Stimulated activated CD8-positive, alpha-beta memory T cell treated with anti-CD3 and anti-CD28 coated beads, Interleukin-12 subunit alpha, Interleukin-12 subunit beta, amount 100 ng/mL, for 1 hour (primary cell): ENCODE measurements around the gene RFX4.

Experiments
- DNase-seq: peaks from one replicate; pipeline ENCODE4 v3.0.0-alpha.2; 2020; ENCODE audit warnings: low read depth

Gene RFX4

DNA sequence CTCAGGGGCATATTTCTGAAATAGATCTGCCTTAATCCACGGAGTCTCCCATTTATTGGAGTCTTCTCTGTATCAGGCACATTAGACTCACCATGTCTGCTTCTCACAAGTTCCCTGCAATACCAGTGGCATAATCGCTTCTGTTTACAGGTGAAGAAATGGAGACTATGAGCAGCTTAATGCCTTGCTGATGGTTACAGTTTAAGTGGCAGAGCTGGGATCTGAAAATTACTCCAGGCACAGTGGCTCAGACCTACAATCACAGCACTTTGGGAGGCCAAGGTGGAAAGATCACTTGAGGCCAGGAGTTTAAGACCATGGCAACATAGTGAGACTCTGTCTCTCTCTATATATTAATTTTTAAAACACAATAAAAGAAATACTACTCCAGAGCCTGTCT is 184.4 kb downstream of the RFX4 start:
- no peak for DNase-seq

DNA sequence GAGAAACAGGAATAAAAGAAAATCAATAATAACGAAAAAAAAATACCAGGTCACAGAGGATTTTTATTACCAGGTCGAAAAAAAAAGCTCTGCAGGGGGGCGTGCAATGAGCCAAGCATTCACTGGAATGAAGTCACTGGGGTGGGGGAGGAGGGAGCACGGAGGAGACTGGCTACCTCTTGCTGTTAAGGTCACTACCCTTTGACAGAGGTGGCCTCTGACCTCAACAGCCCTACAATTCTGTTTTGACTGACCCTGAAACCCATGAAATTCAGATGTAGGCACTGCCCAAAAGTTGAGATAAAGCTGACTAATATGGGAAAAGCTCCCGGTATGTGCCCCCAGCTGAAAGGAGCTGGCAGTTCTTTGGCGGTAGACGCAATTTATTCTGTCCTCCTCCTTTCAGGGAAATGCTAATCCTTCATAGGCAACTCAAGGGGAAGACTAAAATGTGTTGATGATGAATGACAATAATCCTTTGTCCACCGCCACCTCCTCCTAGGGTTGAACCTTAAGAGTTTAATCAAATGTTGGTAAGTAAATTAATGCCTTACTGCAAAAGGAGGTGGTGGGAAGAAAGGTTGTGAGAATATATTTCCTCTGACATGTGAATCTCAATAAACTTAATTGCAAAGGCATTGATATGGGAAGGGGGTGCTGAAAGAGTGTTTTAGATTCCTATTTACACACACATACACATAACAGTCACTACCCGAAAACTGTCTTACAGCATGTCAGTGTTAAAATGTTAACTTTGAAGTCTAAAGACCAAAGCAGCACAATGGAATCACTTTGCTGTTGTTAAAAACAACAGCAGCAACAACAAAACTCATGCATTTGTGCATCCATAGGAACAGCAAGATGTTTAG is 185.4 kb downstream of the RFX4 start:
- no peak for DNase-seq

DNA sequence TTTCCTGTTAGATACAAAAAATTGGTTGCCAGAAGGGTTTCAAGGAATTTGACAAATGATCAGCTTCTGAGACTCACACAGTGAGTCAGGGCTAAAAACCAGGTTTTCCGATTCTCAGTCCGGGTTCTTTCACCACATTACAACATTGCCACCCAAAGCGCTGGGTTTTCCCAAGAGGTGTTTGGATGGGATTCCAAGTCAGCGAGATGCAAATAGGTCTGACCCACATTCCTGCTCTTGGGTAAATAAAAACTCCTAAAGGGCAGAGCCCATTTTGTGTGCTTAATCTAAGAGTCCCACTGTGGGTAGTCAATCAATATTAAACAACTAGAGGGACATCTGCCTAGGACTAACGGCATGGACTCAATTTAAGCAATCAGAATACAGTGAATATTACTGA is 186.3 kb downstream of the RFX4 start:
- no peak for DNase-seq

DNA sequence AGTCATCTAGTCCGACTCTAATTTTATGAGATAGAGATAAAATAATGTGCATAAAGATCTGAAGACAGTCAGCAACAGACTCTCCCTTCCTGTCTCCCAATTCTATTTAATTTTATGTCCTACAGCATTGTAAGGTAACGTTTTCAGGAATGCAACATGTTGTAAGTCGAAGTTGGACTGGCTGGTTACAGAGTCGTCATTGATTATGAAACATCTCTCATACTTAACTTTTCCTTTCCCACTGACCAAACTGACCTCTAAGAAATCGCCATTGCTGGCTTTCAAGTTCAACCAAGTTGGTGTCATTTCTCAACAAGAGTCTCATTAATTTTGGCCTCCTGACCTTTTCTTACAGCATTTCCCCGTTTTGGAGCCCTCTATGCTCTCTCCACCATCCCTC is 186.7 kb downstream of the RFX4 start:
- DNase-seq: no peak

DNA sequence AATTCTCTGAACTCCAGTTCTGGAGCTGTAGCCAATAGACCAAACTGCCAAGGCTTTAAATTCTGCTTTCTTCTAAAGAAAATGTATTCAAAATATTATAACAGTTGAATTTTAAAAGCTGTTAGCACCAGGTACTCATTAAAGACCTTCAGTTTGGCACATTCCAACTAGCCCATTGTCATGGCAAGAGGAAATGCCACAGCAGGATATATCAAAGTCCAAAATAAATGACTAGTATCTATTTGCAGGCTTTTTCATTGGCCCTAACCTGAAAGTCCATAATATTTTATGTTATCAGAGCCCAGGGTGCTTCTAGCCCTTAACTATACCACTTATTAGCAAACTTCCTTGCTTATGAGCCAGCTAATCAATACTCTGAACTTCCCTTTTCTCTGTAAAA is 188.6 kb downstream of the RFX4 start:
- no peak for DNase-seq

DNA sequence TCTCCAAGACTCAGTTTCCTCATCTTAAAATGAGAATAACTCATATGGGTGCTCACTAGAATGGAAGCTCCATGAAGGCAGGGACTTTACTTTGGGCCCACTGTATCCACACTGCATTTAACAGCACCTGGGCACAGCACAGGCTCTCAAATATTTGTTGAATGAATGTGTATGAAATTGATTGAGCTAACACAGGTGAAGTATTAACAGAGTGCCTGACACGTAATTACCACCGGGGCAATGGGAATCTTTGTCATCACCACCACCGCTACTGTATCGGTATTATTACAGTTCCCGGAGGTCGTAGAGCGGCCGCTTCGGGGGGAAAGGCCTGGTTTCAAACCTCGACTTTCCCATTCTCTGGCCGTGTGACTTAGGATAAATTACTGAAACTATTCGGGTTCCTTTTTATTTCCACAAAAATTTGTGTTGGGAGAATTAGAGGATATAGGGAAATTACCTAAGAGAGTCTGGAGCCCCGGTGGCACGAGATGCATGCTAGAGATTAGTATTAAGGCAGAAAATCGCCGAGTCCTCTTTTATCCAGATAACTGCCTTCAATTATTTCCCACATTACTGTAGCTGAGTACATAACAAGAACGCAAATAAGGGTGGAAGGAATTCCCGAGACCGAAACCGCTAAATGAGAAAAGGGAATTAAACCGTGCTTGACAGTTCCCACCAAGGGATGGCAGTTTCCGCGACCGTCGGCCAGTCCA is 190.6 kb downstream of the RFX4 start:
- DNase-seq: no peak

DNA sequence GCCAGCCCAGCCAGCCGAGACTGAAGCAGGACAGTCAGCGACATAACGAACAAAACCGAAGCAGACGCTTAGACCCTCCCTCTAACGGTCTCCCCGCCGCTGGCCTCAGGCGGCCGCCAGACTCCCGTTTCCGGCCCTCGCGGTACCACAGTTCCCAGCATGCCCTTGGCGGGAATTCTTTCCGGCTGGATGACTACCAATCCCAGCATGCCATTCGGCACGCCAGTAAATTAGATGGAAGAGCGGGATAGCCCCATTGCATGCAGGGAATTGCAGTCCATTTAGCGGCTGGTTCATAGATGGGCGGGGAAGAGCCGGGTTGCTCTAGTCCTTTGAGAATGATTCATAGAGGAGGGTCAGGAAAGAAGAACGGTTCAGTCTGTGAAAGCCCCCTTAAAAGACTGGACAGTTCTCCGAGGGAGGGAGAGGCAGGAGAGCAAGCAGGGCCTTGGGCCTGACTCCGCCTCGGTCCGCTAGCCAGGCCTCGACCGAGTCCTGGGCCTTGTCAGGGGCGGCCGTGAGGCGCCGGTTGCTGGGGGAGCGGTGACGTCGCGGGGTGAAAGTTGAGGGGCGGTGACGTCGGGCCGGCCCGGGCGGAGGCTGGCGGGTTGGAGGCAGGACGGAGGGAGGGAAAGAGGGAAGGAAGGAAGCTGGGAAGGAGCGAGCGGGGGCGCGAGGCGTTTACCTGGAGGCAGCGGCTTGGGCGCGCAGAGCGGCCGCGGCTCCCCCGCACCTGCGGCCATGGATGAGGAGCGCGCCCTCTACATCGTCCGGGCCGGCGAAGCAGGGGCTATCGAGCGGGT is 191.4 kb downstream of the RFX4 start, which contains the start of gene RIC8B:
TSS of gene RIC8B (plus strand) at position 678 of the 803 bp plus-strand sequence. CDS start at position 742, 64 bp downstream.
- DNase-seq: peak; percentile 67

DNA sequence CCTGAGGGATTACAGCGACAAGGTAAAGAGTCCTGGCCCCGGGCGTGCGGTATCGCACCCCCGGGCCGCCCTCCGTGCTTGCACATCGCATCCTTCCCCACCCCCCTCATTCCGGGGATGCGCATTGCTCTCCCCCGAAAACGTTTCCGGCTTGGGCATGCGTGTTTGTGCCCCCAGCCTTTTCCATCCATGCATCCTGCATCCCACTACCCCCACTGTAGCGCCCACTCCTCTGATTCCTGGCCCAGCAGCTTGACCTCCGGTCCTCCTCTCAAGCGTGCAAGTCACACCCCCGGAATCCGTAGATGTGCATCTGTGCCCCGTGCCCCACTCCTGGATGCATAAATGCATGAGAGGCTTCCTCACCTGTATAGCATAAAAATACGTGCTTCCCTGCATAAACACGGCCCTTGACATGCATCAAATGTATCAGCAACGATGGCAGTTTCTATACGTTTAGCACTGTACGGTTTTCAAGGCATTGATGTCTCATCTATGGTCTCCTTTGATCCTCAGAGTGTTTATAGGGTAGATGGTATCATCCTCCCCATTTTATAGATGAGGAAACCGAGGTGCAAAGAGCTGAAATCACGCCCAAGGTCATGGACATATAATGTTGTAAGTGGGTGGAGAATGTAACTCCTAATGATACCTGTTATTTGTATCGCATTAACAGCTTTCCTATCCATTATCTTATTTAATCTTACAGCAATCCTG is 192.2 kb downstream of the RFX4 start:
- no peak for DNase-seq

DNA sequence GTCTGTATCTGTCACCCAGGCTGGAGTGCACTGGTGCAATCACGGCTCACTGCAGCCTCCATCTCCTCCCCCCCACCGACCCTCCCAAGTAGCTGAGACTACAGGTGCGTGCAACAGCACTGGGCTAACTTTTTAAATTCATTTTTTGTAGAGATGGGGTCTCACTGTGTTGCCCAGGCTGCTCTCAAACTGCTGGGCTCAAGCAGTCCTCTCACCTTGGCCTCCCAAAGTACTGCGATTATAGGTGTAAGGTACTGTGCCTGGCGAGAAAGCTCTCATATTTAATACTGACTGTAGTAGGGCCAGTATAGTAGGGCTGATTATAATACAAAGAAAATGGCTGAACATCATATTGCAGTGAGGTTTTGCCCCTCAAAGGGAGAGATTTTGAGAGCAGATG is 194.1 kb downstream of the RFX4 start:
- DNase-seq: no peak

DNA sequence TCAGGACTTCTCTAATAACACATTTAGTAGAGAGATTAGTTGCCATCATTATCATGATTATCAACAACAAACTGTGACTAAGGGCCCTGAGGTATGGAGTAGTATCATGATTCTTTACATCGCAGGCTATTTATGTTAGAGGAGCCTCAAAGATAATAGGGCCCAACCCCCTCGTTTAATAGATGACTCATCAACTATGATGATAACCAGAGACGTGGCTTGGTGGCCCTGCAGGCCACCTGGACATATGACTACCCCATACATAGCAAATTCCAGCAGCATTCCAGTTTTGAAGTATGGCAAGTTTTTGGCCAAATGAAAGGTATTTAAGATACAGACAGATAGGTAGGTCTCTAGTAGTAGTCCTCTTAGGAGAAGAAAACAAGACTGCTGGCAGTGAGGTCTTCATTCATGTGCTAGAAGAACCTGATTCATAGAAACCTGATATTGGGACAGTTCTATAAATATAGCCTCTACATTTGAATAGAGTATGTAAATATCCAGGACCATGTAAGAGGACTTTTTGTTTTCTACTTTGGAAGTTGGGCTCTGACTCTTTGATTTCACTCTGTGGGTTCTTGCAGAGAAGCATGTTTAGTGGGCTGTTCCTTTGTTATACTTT is 197.3 kb downstream of the RFX4 start:
- DNase-seq: no peak

DNA sequence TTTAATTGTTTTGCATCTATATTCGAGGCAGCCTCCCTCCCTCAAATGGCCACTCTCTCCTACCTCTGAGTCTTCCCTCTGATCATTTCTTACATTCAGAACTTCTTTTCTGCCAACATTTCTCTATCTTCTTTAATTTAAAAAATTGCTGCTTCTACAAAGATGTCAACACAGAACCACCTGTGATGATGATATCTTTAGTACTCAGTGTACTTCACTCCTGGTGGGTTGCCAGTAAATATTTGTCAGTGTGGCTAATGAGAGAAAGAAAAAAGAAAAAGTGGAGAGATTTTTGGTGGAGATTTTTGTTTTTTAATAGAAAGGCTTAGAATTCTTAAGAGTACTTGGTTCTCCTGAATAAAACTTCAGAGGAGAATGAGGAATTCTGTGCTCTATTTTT is 199.8 kb downstream of the RFX4 start:
- DNase-seq: no peak

DNA sequence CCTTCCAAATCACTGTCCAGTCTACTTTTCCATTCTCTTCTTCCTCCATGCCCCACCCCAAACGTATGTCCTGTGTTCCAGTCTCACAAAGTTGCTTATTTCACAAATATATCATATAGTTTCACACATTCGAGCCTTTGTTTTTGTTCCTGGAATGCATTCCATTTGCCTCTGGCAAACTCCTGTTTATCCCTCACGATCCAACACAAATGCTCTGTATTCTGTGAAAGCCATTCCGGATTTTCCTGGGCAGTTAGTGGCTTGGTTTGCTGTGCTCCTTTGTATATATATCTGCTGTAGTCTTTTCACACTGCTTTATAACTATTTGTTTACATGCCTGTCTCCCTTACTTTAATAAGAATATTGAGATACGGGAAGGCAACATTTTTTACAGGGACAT is 200.7 kb downstream of the RFX4 start:
- no peak for DNase-seq

DNA sequence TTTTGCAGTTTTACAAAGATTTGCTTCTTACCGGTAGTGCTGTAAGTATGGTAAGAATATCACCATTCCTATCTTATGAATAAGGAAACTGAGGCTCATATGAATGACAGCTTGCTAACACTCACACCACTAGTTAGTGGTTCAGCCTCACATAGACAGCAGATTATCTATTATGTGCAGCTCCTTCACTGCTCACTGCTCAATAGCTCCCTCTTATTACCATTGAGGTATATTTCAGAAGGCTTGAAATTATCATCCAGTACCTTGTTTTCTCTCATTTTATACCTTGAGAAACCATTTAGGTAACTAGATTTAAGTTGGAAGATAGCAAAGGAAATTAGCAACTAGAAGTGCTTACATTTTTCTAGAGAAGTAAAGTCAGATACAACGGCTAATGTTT is 207.2 kb downstream of the RFX4 start:
- DNase-seq: no peak

DNA sequence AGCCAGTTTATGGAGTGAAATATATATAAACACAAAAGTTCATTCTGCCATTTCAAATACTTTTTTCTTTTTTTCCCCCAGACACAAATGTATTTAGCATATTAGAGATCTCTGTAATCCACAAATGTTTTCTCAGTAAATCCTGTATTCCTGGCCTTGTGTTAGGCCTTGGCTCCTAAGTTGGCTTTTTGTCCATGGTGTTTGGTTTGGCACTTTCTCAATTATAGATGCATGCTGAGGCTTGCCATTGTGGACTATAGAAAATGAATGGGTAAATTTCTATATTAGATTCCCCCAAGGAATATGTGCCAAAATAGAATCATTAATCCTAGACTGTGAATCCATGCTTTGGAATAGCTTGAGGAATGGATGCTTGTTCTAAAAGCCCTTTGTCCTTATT is 208.7 kb downstream of the RFX4 start:
- no peak for DNase-seq

DNA sequence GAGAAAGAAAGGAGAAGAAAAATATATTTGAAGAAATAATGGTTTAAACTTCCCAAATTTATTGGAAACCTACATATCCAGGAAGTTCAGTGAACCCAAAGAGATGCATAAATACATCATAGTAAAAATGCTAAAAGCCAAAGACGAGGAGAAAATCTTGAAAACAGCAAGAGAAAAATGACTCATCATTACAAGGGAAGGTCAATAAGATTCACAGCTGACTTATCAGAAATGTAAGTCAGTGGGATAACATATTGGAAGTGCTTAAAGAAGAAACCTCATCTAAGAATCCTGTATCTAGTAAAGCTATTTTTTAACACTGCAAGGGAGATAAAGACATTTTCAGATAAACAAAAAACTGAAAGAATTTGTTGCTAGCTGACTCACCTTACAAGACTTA is 211.6 kb downstream of the RFX4 start:
- no peak for DNase-seq

DNA sequence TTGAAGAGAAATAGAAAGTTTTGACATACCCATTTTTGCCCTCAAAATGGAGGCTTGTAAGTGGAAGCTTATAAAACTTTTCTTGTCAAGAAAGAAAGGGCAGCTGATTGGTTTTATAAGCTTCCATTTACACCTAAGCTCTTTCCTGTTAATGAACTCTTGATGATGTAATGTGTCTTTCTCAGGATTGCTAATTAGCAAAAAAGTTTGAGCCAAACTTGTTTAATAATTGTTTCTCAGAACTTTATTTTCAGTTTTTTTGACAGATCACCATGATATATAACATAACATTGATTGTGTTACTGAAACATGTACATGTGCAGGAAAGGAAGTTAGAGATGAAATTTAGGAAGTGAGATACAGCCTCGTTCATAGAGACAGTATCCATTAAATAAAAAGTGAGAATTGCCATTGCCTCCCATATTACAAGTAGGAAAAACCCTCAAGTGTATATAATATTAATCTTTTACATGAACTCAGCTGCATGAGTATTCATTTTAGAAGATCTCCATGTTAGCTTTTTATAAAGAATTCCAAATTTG is 218.4 kb downstream of the RFX4 start:
- no peak for DNase-seq

DNA sequence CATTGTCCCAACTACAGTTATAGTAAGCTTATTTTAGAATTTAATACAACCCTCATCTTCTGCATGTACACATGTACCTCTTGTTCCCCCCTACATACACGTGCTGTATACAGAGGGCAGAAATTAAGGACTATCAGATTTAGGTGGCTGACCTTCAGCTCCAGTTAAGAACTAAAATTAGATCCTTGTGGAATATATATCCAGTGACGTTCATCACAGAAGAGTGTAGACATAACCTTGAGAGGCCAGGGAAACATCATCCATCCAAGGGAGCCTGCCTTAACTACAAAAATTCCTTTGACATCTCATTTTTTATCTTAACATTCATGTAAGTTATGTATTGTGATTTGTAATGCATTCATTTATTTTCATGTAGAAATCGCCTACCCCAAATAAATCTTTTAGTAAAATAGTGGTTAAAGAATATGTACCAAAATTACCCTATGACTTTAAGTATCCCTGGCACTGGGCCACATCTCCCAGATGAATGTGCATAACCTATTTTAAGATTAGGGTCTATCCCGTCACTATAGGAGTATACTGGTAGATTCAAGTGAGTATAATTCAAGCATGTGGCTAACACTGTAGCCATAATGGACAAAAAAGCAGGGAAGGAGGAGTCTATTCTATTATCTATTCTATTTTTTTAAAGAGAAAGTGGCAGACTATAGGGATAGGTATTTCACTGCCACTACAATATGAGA is 219.2 kb downstream of the RFX4 start:
- no peak for DNase-seq

DNA sequence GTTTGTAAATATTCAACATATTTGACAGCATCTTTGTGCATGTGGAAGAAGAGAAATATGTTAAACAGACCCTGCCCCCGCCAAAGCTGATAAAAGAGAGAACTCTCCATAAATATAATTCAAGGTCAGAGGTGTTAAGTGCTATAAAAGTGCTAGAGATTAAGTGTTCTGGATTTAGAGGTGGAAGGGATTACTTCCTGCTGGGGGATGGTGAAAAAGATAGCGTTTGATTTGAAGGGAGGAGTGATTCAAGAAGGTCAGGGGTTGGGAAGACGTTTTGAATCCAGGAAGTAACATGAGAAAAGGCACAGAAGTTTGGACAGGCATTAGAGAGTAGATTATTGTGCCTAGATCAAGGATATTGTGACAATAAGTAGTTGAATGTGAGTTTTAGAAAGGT is 221.9 kb downstream of the RFX4 start:
- DNase-seq: no peak
